ENCODE results near the gene MPV17. TPM values are rescaled to one million over a fixed set of nuclear protein-coding genes. Genes with fewer than 3 reads are reported as not detected.

MPV17 gene
- total RNA-seq, 4 donors from 2014 or later: 41.8 to 60.0 (median 50.6) TPM

- no peaks in the 10 kb centered on the region for H3K9me3 ChIP-seq
- H3K27me3 ChIP-seq: peaks cover 22 to 27% of the 10 kb centered on the region in 2 donors
- intact Hi-C loops (cut with DNase I; ENCODE audit: low total_unique reads): no loop called here
- DNase-seq: no peak
- TF ChIP-seq CTCF (IDR thresholded peaks at IDR 0.05) (no peak), POLR2A (IDR thresholded peaks at IDR 0.05) (no peak)
- no peak overlapping the region for H3K27ac ChIP-seq
- no peak overlapping the region for H3K4me3 ChIP-seq
- peaks cover 0 to 16% of the 10 kb centered on the region in 2 donors for H3K4me1 ChIP-seq
- H3K36me3 ChIP-seq: no peaks in the 10 kb centered on the region
Measured at GRCh38 chr2:27307545-27308358, 15.1 kb downstream of the MPV17 start.

GRCh38 chr2:27307287-27307544 is 15.7 kb downstream of the MPV17 start:
- H3K9me3 ChIP-seq: no peaks in the 10 kb centered on the region
- H3K27me3 ChIP-seq: peaks cover 22 to 27% of the 10 kb centered on the region in 2 donors
- H3K4me3 ChIP-seq: no peak overlapping the region
- TF ChIP-seq CTCF (IDR thresholded peaks at IDR 0.05) (no peak), POLR2A (IDR thresholded peaks at IDR 0.05) (no peak)
- intact Hi-C loops (cut with DNase I; ENCODE audit: low total_unique reads): no loop called here
- H3K27ac ChIP-seq: no peak overlapping the region
- no peak for DNase-seq
- no peaks in the 10 kb centered on the region for H3K36me3 ChIP-seq
- H3K4me1 ChIP-seq: peaks cover 0 to 16% of the 10 kb centered on the region in 2 donors

GRCh38 chr2:27306573-27307286 is 16.2 kb downstream of the MPV17 start:
- peaks cover 0 to 16% of the 10 kb centered on the region in 2 donors for H3K4me1 ChIP-seq
- no peak overlapping the region for H3K27ac ChIP-seq
- no peak overlapping the region for H3K4me3 ChIP-seq
- H3K9me3 ChIP-seq: no peaks in the 10 kb centered on the region
- no peak for DNase-seq
- H3K27me3 ChIP-seq: peaks cover 22 to 27% of the 10 kb centered on the region in 2 donors
- intact Hi-C loops (cut with DNase I; ENCODE audit: low total_unique reads): no loop called here
- TF ChIP-seq CTCF (IDR thresholded peaks at IDR 0.05) (no peak), POLR2A (IDR thresholded peaks at IDR 0.05) (no peak)
- H3K36me3 ChIP-seq: no peaks in the 10 kb centered on the region

GRCh38 chr2:27306136-27306535 is 16.8 kb downstream of the MPV17 start:
- H3K27me3 ChIP-seq: peaks cover 22 to 27% of the 10 kb centered on the region in 2 donors
- H3K27ac ChIP-seq: no peak overlapping the region
- H3K36me3 ChIP-seq: no peaks in the 10 kb centered on the region
- no peak overlapping the region for H3K4me3 ChIP-seq
- no peak for DNase-seq
- TF ChIP-seq POLR2A (IDR thresholded peaks at IDR 0.05) (no peak), CTCF (IDR thresholded peaks at IDR 0.05) (no peak)
- H3K9me3 ChIP-seq: no peaks in the 10 kb centered on the region
- peaks cover 0 to 16% of the 10 kb centered on the region in 2 donors for H3K4me1 ChIP-seq
- intact Hi-C loops (cut with DNase I; ENCODE audit: low total_unique reads): no loop called here

- Histone ChIP-seq H3K36me3 (no peaks in the 10 kb centered on the region), H3K27me3 (peaks cover 22 to 27% of the 10 kb centered on the region in 2 donors)
- intact Hi-C loops (cut with DNase I; ENCODE audit: low total_unique reads): no loop called here
Measured at GRCh38 chr2:27305516-27305915, 17.4 kb downstream of the MPV17 start.

More at GRCh38 chr2:27305516-27305915, 17.4 kb downstream of the MPV17 start:
- TF ChIP-seq POLR2A (IDR thresholded peaks at IDR 0.05) (no peak), CTCF (IDR thresholded peaks at IDR 0.05) (no peak)
- Histone ChIP-seq H3K9me3 (no peaks in the 10 kb centered on the region), H3K4me3 (no peak overlapping the region), H3K4me1 (peaks cover 0 to 16% of the 10 kb centered on the region in 2 donors), H3K27ac (no peak overlapping the region)
- no peak for DNase-seq

All from uterus (tissue), 4 donors.